NCI-H146 (cell line): ENCODE measurements around the gene OR51L1.

Experiments
- DNase-seq: peaks from one replicate; lab custom pipeline; 2025; lab: John Stamatoyannopoulos, UW

OR51L1 gene

GRCh38 chr11:5046754-5047330 lies 52.2 kb downstream of the OR51L1 start:
- no peak for DNase-seq
